Activated CD4-positive, alpha-beta T cell treated with anti-CD3 and anti-CD28 coated beads, Interleukin-2, Interleukin-6, amounts not matched to agents 100 ng/mL and 50 ng/mL, durations not matched to agents 16 hours and 8 hours (primary cell): ENCODE measurements around the gene CHIT1.

ENCODE experiments used
- DNase-seq: peaks from one replicate; pipeline ENCODE4 v3.0.0-alpha.2; 2020

Gene CHIT1

GRCh38 chr1:203215573-203215972 is 13.9 kb downstream of the CHIT1 start:
- no peak for DNase-seq

- DNase-seq: no peak
These were observed 14.6 kb downstream of the CHIT1 start for GRCh38 chr1:203214871-203215270.

GRCh38 chr1:203213126-203213525 is 16.3 kb downstream of the CHIT1 start:
- DNase-seq: no peak

- DNase-seq: no peak
These were observed 17.7 kb downstream of the CHIT1 start for GRCh38 chr1:203211812-203212211.

GRCh38 chr1:203210988-203211387 is 18.5 kb downstream of the CHIT1 start:
- DNase-seq: no peak

- DNase-seq: no peak
These were observed 19.1 kb downstream of the CHIT1 start for GRCh38 chr1:203210350-203210749.

GRCh38 chr1:203208181-203208580 is 21.3 kb downstream of the CHIT1 start:
- no peak for DNase-seq

GRCh38 chr1:203207751-203208150 is 21.7 kb downstream of the CHIT1 start:
- DNase-seq: no peak

- no peak for DNase-seq
These were observed 23.3 kb downstream of the CHIT1 start for GRCh38 chr1:203206129-203206687.

GRCh38 chr1:203204756-203205155 is 24.7 kb downstream of the CHIT1 start:
- DNase-seq: no peak

GRCh38 chr1:203202431-203203245 is 26.8 kb downstream of the CHIT1 start:
- no peak for DNase-seq

- DNase-seq: no peak
These were observed 27.8 kb downstream of the CHIT1 start for GRCh38 chr1:203201516-203202205.

- no peak for DNase-seq
These were observed 28.6 kb downstream of the CHIT1 start for GRCh38 chr1:203200916-203201315.

GRCh38 chr1:203199816-203200571 is 29.5 kb downstream of the CHIT1 start:
- no peak for DNase-seq

GRCh38 chr1:203199481-203199815 is 30.0 kb downstream of the CHIT1 start:
- DNase-seq: no peak

- no peak for DNase-seq
These were observed 30.5 kb downstream of the CHIT1 start for GRCh38 chr1:203199002-203199401.

GRCh38 chr1:203197625-203198024 is 31.8 kb downstream of the CHIT1 start:
- DNase-seq: no peak

- no peak for DNase-seq
These were observed 33.1 kb downstream of the CHIT1 start for GRCh38 chr1:203196371-203196770.

- no peak for DNase-seq
These were observed 38.5 kb downstream of the CHIT1 start for GRCh38 chr1:203190949-203191348.

- DNase-seq: no peak
These were observed 39.5 kb downstream of the CHIT1 start for GRCh38 chr1:203189951-203190352.

GRCh38 chr1:203188686-203189232 is 40.7 kb downstream of the CHIT1 start:
- no peak for DNase-seq

- DNase-seq: no peak
These were observed 41.7 kb downstream of the CHIT1 start for GRCh38 chr1:203187689-203188264.

GRCh38 chr1:203187304-203187685 is 42.2 kb downstream of the CHIT1 start:
- DNase-seq: no peak
